ENCODE data around the gene SPOCK1. TPM values are rescaled to one million over a fixed set of nuclear protein-coding genes. Genes with fewer than 3 reads are reported as not detected.

Gene SPOCK1
- total and polyA plus RNA-seq, 7 donors, result 4.2 to 52.7 (median 16.0) TPM

GRCh38 chr5:137026296-137026695 is 472.8 kb downstream of the SPOCK1 start:
- Histone ChIP-seq H3K4me3 (no peak overlapping the region), H3K27ac (no peak overlapping the region), H3K9me3 (no peaks in the 10 kb centered on the region), H3K4me1 (no peaks in the 10 kb centered on the region), H3K36me3 (ENCODE audit: insufficient read depth in 1 of 2, low read depth in 1 of 2) (no peaks in the 10 kb centered on the region), H3K27me3 (ENCODE audit: insufficient read depth in 3 of 3, low read length in 2 of 3) (no peaks in the 10 kb centered on the region)
- DNase-seq, result no peak
- 62 to 72% (median 64%) methylated on average over 2 of the region's 2 CpGs for WGBS, 3 donors
- no peak for ATAC-seq
- no peak for TF ChIP-seq CTCF (IDR thresholded peaks at IDR 0.05)
- intact Hi-C loops (cut with DNase I), result no loop called here

- TF ChIP-seq CTCF (IDR thresholded peaks at IDR 0.05), result no peak
- intact Hi-C loops (cut with DNase I), result no loop called here
- DNase-seq, result no peak
Observed at GRCh38 chr5:137024044-137024443, 475.1 kb downstream of the SPOCK1 start.

GRCh38 chr5:137023371-137023770 is 475.8 kb downstream of the SPOCK1 start:
- no peaks in the 10 kb centered on the region for H3K36me3 ChIP-seq (ENCODE audit: insufficient read depth in 1 of 2, low read depth in 1 of 2)

More at GRCh38 chr5:137024044-137024443, 475.1 kb downstream of the SPOCK1 start:
- Histone ChIP-seq H3K4me1 (no peaks in the 10 kb centered on the region), H3K9me3 (no peaks in the 10 kb centered on the region), H3K27me3 (ENCODE audit: insufficient read depth in 3 of 3, low read length in 2 of 3) (no peaks in the 10 kb centered on the region), H3K27ac (no peak overlapping the region), H3K36me3 (ENCODE audit: insufficient read depth in 1 of 2, low read depth in 1 of 2) (no peaks in the 10 kb centered on the region), H3K4me3 (no peak overlapping the region)
- 49 to 68% (median 64%) methylated on average over 4 of the region's 4 CpGs for WGBS, 3 donors
- no peak for ATAC-seq

GRCh38 chr5:137022725-137023124 is 476.4 kb downstream of the SPOCK1 start:
- whole genome bisulfite sequencing, 3 donors, result 36 to 43% (median 36%) methylated on average over 2 of the region's 2 CpGs
- H3K27me3 ChIP-seq (ENCODE audit: insufficient read depth in 3 of 3, low read length in 2 of 3), result no peaks in the 10 kb centered on the region
- intact Hi-C loops (cut with DNase I), result no loop called here
- TF ChIP-seq CTCF (IDR thresholded peaks at IDR 0.05), result no peak
- no peaks in the 10 kb centered on the region for H3K4me1 ChIP-seq
- H3K36me3 ChIP-seq (ENCODE audit: insufficient read depth in 1 of 2, low read depth in 1 of 2), result no peaks in the 10 kb centered on the region
- no peak for DNase-seq
- no peaks in the 10 kb centered on the region for H3K9me3 ChIP-seq
- no peak overlapping the region for H3K27ac ChIP-seq
- H3K4me3 ChIP-seq, result no peak overlapping the region
- ATAC-seq, result no peak

More at GRCh38 chr5:137023371-137023770, 475.8 kb downstream of the SPOCK1 start:
- DNase-seq (no peak), ATAC-seq (no peak)
- Histone ChIP-seq H3K27ac (no peak overlapping the region), H3K9me3 (no peaks in the 10 kb centered on the region), H3K4me1 (no peaks in the 10 kb centered on the region), H3K27me3 (ENCODE audit: insufficient read depth in 3 of 3, low read length in 2 of 3) (no peaks in the 10 kb centered on the region), H3K4me3 (no peak overlapping the region)
- WGBS, 3 donors, result 57 to 68% (median 68%) methylated on average over 5 of the region's 5 CpGs
- intact Hi-C loops (cut with DNase I), result no loop called here
- TF ChIP-seq CTCF (IDR thresholded peaks at IDR 0.05), result no peak

GRCh38 chr5:137022043-137022442 is 477.1 kb downstream of the SPOCK1 start:
- Histone ChIP-seq H3K4me3 (no peak overlapping the region), H3K4me1 (no peaks in the 10 kb centered on the region), H3K9me3 (no peaks in the 10 kb centered on the region), H3K27ac (no peak overlapping the region), H3K36me3 (ENCODE audit: insufficient read depth in 1 of 2, low read depth in 1 of 2) (no peaks in the 10 kb centered on the region), H3K27me3 (ENCODE audit: insufficient read depth in 3 of 3, low read length in 2 of 3) (no peaks in the 10 kb centered on the region)
- DNase-seq (no peak), ATAC-seq (no peak)
- 38 to 57% (median 43%) methylated on average over 3 of the region's 3 CpGs for WGBS, 3 donors
- intact Hi-C loops (cut with DNase I), result no loop called here
- no peak for TF ChIP-seq CTCF (IDR thresholded peaks at IDR 0.05)
